Panc1 (cell line): Measurements from ENCODE around the gene PHC1. TPM values are rescaled to one million over a fixed set of nuclear protein-coding genes. Genes with fewer than 3 reads are reported as not detected.
A peak's percentile ranks its signal among the peaks of the same experiment; 100 is the strongest.
"Not testable (repeated sequence)": the region's sequence is repeated elsewhere in the genome, so short reads cannot be mapped to it uniquely, and the experiment has no call there.

Experiments
- ATAC-seq: fragments of 200-7000 bp; cut with Tn5 transposase; 2 replicates; pipeline ENCODE4 v1.9.1; 2020; ENCODE audit warnings: mild to moderate bottlenecking, moderate library complexity
- BruUV-seq: library from RNA; stranded (reverse); fragments of 400-500 nt; replicated peaks from 2 replicates; lab custom pipeline; 2021; lab: Mats Ljungman, UMichigan
- CTCF ChIA-PET: fragments of 300-600 bp; sonication (Branson Sonifier 250); formaldehyde crosslinking; loops from one replicate; lab custom pipeline; 2022; ENCODE audit warnings: antibody characterized with exemption; lab: Charles Lee
- POLR2A ChIA-PET: fragments of 300-600 bp; sonication (Branson Sonifier 250); formaldehyde crosslinking; loops from one replicate; lab custom pipeline; 2022; ENCODE audit warnings: antibody characterized with exemption; lab: Charles Lee
- DNase-seq: peaks from one replicate; pipeline ENCODE4 v3.0.0-alpha.2; 2010; ENCODE audit warnings: low read depth, low spot score
- H3K27ac ChIP-seq: 2 replicates; pipeline ENCODE4 v1.5.1; 2011; ENCODE audit warnings: mild to moderate bottlenecking, low read length, inconsistent platforms
- H3K27me3 ChIP-seq: fragments of 200-500 bp; sonication (Bioruptor generic); 2 replicates; pipeline ENCODE4 v1.6.0; 2014; ENCODE audit warnings: low read length, inconsistent platforms; ENCODE audit not compliant: control insufficient read depth, insufficient read depth
- H3K36me3 ChIP-seq: fragments of 200-500 bp; sonication (Bioruptor generic); 2 replicates; pipeline ENCODE4 v1.5.1; 2014; ENCODE audit warnings: inconsistent platforms, mild to moderate bottlenecking, low read length, moderate library complexity; ENCODE audit not compliant: control insufficient read depth, insufficient read depth
- H3K4me1 ChIP-seq: 2 replicates; pipeline ENCODE4 v1.5.1; 2011; ENCODE audit warnings: inconsistent platforms, mild to moderate bottlenecking, low read length, moderate library complexity; ENCODE audit not compliant: control insufficient read depth, insufficient read depth
- H3K4me3 ChIP-seq, 2 experiments: 2 replicates each; pipeline ENCODE4 v1.5.1; 2011 to 2012; ENCODE audit warnings: low read depth in 2 of 2, low read length in 2 of 2, mild to moderate bottlenecking in 2 of 2, inconsistent platforms in 1 of 2, moderate library complexity in 1 of 2
- H3K9me3 ChIP-seq: fragments of 200-500 bp; sonication (Bioruptor generic); 2 replicates; pipeline ENCODE4 v1.5.1; 2014; ENCODE audit warnings: low read depth, mild to moderate bottlenecking, inconsistent platforms, low read length, moderate library complexity; ENCODE audit not compliant: control insufficient read depth, insufficient read depth
- CTCF ChIP-seq: fragments of 450-650 bp; IDR thresholded peaks from 2 replicates; pipeline ENCODE4 v1.5.1; 2017; ENCODE audit warnings: mild to moderate bottlenecking
- POLR2AphosphoS5 ChIP-seq: IDR thresholded peaks from 2 replicates; pipeline ENCODE4 v1.6.1; 2012; ENCODE audit warnings: mild to moderate bottlenecking, low read depth, low read length, moderate library complexity
- REST ChIP-seq, 2 experiments: IDR thresholded peaks; 2 replicates each; pipeline ENCODE4 v1.6.1; 2011 to 2012; ENCODE audit warnings: low read depth in 2 of 2, control low read depth in 1 of 2, low read length in 1 of 2, mild to moderate bottlenecking in 1 of 2, moderate library complexity in 1 of 2; ENCODE audit not compliant: insufficient read depth in 1 of 2
- SIN3A ChIP-seq: IDR thresholded peaks from 2 replicates; pipeline ENCODE4 v1.6.1; 2012; ENCODE audit warnings: low read depth, mild to moderate bottlenecking, low read length, moderate library complexity, borderline replicate concordance; ENCODE audit not compliant: insufficient read depth
- TCF7L2 ChIP-seq: IDR thresholded peaks from 2 replicates; pipeline ENCODE4 v1.6.1; 2011; ENCODE audit warnings: mild to moderate bottlenecking, low read depth, low read length, inconsistent platforms
- in situ Hi-C: cut with HindIII; loops from 2 replicates; pipeline ENCODE4 v1.10.0; 2016; ENCODE audit warnings: low sequenced_read_pairs, low pct_unique_long_range_greater_than_20kb
- intact Hi-C: fragments of 100-400 bp; cut with micrococcal nuclease; formaldehyde crosslinking; loops from one replicate; pipeline ENCODE4 v1.10.0; 2022; ENCODE audit not compliant: unreplicated experiment
- total RNA-seq: library from RNA; stranded (reverse); gene quantifications from one replicate; pipeline ENCODE4 v1.2.1, GENCODE V29; 2021; ENCODE audit not compliant: unreplicated experiment

PHC1 gene
- total RNA-seq, 1 experiment from 2014 or later: 15.6 TPM

- no peaks in the 10 kb centered on the region for H3K4me1 ChIP-seq
- ChIA-PET POLR2A (no interaction called here), CTCF (no interaction called here)
- TF ChIP-seq CTCF: no peak
- TF ChIP-seq SIN3A: no peak
- no peak for TF ChIP-seq REST (IDR thresholded peaks at IDR 0.05; ENCODE audit: insufficient read depth in 1 of 2, low read depth in 2 of 2, low read length in 1 of 2)
- no peak for TF ChIP-seq TCF7L2
- no peak for TF ChIP-seq POLR2AphosphoS5
- H3K4me3 ChIP-seq: no peak overlapping the region
- DNase-seq (no peak), ATAC-seq (no peak)
- intact Hi-C loops: no loop called here
- no peaks in the 10 kb centered on the region for H3K9me3 ChIP-seq
- H3K27me3 ChIP-seq: no peaks in the 10 kb centered on the region
- H3K36me3 ChIP-seq: no peaks in the 10 kb centered on the region
- no peak overlapping the region for H3K27ac ChIP-seq
- BruUV-seq: no TSS peak
- in situ Hi-C loops: no loop called here
Measured at GRCh38 chr12:8936735-8937134, 22.4 kb downstream of the PHC1 start.

GRCh38 chr12:8937842-8938442, 23.6 kb downstream of the PHC1 start:
- H3K9me3 ChIP-seq, in situ Hi-C loops, H3K27me3 ChIP-seq, H3K27ac ChIP-seq, BruUV-seq, intact Hi-C loops, H3K36me3 ChIP-seq, CTCF ChIA-PET, ATAC-seq, H3K4me1 ChIP-seq, H3K4me3 ChIP-seq, DNase-seq: not testable (repeated sequence)
- 0 out of 4 replicates have a peak, but pooled peaks of 1 of the 2 experiments have one; percentile 27 for TF ChIP-seq REST (IDR thresholded peaks at IDR 0.05; ENCODE audit: insufficient read depth in 1 of 2, low read depth in 2 of 2, low read length in 1 of 2)
- POLR2A ChIA-PET: interaction anchor here (0.7 kb wide), 1 partner anchor 429 kb away, joined by 7 read pairs; no protein-coding TSS in a partner anchor
